ENCODE results near the gene ZKSCAN2.
A peak's percentile ranks its signal among the peaks of the same experiment; 100 is the strongest.

Gene ZKSCAN2

DNA sequence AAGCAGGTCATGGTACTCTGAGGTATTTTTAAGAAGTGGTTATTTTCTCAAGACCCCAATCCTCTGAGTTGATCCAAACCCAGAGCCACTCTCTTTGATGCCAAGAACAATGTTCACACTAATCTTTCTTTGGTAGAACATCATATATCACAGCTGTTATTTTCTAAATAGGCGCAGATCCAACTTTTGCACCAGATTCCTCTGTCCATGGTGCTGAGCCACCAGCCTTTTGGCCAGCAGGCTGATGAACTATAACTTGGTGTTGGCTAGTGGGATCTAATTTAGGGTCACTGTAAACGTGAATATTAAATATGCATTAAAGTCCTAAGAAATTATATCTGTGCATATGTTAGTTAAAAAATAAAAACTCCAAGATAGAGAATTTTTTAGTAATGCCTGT, 7.0 kb upstream of the ZKSCAN2 start:
- no peaks in the 10 kb centered on the region for H3K36me3 ChIP-seq (ENCODE audit: control insufficient read depth, insufficient read depth, low read length, severe bottlenecking)
- no peaks in the 10 kb centered on the region for H3K4me1 ChIP-seq (ENCODE audit: control insufficient read depth, insufficient read depth, low read length)
- peak; percentile 46 for DNase-seq (ENCODE audit: low read depth)
- no peaks in the 10 kb centered on the region for H3K9me3 ChIP-seq (ENCODE audit: control insufficient read depth, low read length)
- no peak overlapping the region for H3K4me3 ChIP-seq (ENCODE audit: low read length)
- H3K27me3 ChIP-seq (replicated peaks; ENCODE audit: control insufficient read depth, insufficient read depth, low read length), result no peaks in the 10 kb centered on the region
- H3K9ac ChIP-seq (ENCODE audit: low read length), result no peak overlapping the region

DNA sequence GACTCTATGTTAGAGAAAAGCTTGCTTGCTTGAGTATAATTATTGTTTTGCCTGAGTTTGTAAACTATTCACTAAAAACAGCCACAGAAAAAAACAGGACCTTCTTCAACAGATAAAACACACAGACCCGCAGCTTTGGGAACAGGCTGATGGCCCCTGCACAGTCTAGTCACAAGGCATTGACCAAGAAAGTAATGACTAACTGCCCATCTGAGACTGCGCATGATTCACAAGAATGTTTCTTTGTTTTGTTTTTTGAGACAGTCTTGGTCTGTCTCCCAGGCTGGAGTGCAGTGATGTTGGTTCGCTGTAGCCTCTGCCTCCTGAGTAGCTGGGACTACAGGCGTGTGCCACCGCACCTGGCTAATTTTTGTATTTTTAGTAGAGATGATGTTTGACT, 2.8 kb upstream of the ZKSCAN2 start:
- no peaks in the 10 kb centered on the region for H3K36me3 ChIP-seq (ENCODE audit: control insufficient read depth, insufficient read depth, low read length, severe bottlenecking)
- no peak for DNase-seq (ENCODE audit: low read depth)
- no peaks in the 10 kb centered on the region for H3K27me3 ChIP-seq (replicated peaks; ENCODE audit: control insufficient read depth, insufficient read depth, low read length)
- H3K9ac ChIP-seq (ENCODE audit: low read length), result no peak overlapping the region
- H3K9me3 ChIP-seq (ENCODE audit: control insufficient read depth, low read length), result no peaks in the 10 kb centered on the region
- H3K4me3 ChIP-seq (ENCODE audit: low read length), result no peak overlapping the region
- H3K4me1 ChIP-seq (ENCODE audit: control insufficient read depth, insufficient read depth, low read length), result peaks cover 20% of the 10 kb centered on the region

DNA sequence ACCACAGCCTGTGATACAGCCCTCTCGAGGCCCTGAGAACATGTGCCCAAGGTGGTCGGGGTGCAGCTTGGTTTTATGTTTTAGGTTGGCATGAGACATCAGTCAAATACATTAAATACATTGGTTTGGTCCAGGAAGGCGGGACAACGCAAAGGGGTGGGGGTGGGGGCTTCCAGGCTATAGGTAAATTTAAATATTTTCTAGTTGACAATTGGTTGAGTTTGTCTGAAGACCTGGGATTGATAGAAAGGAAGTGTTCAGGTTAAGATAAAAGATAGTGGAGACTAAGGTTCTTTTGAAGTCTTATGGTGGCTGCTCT, 1.2 kb upstream of the ZKSCAN2 start:
- peak overlapping the region; percentile 94 for H3K9ac ChIP-seq (ENCODE audit: low read length)
- no peaks in the 10 kb centered on the region for H3K9me3 ChIP-seq (ENCODE audit: control insufficient read depth, low read length)
- H3K4me3 ChIP-seq (ENCODE audit: low read length), result peak overlapping the region; percentile 84
- H3K27me3 ChIP-seq (replicated peaks; ENCODE audit: control insufficient read depth, insufficient read depth, low read length), result no peaks in the 10 kb centered on the region
- DNase-seq (ENCODE audit: low read depth), result no peak
- peaks cover 26% of the 10 kb centered on the region for H3K4me1 ChIP-seq (ENCODE audit: control insufficient read depth, insufficient read depth, low read length)
- H3K36me3 ChIP-seq (ENCODE audit: control insufficient read depth, insufficient read depth, low read length, severe bottlenecking), result peaks cover 7% of the 10 kb centered on the region

DNA sequence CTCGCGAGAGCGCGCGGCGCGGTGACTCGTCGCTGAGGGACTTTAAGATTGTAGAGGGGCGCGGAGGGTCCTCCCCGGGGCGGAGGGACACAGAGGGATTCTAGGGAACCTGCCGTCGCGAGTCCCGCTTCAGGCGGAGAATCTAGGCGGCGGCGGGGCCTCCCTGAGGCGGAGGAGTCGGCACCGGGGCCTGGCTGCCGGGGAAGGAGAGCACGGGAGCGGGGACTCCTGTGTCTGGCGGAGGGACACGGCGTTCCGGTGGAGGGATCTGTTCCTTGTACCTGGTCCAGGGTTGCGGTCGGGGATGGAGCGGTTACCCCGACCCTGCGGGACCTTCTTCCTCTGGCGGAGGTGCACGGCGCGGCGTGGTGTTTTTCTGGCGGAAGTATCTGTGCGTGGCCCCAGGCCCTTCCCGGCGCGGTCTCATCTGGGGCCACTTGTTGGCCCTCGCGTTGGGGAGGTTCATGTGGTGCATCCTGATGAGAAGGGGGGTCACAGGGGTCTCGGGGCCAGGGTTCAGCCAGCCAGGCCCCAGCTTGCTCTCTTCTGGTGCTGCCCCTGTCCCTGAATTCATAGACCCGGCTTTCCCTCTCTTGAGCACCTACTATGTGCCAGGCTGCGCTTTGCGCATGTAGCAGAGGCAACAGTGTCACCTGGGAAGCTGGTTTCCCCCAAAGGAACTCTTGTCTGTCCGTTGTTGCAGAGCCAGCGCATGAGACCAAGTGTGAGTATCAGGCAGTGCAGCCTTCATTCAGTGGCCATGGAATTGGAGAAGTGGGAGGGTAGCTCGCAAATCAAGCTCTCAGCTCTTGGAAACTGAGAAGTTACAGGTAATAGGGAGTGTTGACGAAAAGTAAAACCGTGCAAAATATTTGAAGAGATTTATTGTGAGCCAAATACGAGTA, 563 bp upstream of the ZKSCAN2 start:
- no peak for DNase-seq (ENCODE audit: low read depth)
- Histone ChIP-seq H3K4me1 (ENCODE audit: control insufficient read depth, insufficient read depth, low read length) (peaks cover 26% of the 10 kb centered on the region), H3K27me3 (replicated peaks; ENCODE audit: control insufficient read depth, insufficient read depth, low read length) (no peaks in the 10 kb centered on the region), H3K9ac (ENCODE audit: low read length) (peak overlapping the region; percentile 94), H3K9me3 (ENCODE audit: control insufficient read depth, low read length) (no peaks in the 10 kb centered on the region), H3K4me3 (ENCODE audit: low read length) (peak overlapping the region; percentile 84), H3K36me3 (ENCODE audit: control insufficient read depth, insufficient read depth, low read length, severe bottlenecking) (peaks cover 11% of the 10 kb centered on the region)

GRCh38 chr16:25256695-25257469, 763 bp downstream of the ZKSCAN2 start:
- H3K27me3 ChIP-seq (replicated peaks; ENCODE audit: control insufficient read depth, insufficient read depth, low read length), result no peaks in the 10 kb centered on the region
- H3K9ac ChIP-seq (ENCODE audit: low read length), result peak overlapping the region; percentile 94
- peaks cover 26% of the 10 kb centered on the region for H3K4me1 ChIP-seq (ENCODE audit: control insufficient read depth, insufficient read depth, low read length)
- H3K9me3 ChIP-seq (ENCODE audit: control insufficient read depth, low read length), result no peaks in the 10 kb centered on the region
- H3K36me3 ChIP-seq (ENCODE audit: control insufficient read depth, insufficient read depth, low read length, severe bottlenecking), result peaks cover 24% of the 10 kb centered on the region
- H3K4me3 ChIP-seq (ENCODE audit: low read length), result peak overlapping the region; percentile 84
- DNase-seq (ENCODE audit: low read depth), result peak; percentile 54

GRCh38 chr16:25253322-25253721, 4.3 kb downstream of the ZKSCAN2 start:
- Histone ChIP-seq H3K4me1 (ENCODE audit: control insufficient read depth, insufficient read depth, low read length) (peaks cover 21% of the 10 kb centered on the region), H3K9ac (ENCODE audit: low read length) (no peak overlapping the region), H3K27me3 (replicated peaks; ENCODE audit: control insufficient read depth, insufficient read depth, low read length) (no peaks in the 10 kb centered on the region), H3K9me3 (ENCODE audit: control insufficient read depth, low read length) (no peaks in the 10 kb centered on the region), H3K4me3 (ENCODE audit: low read length) (no peak overlapping the region), H3K36me3 (ENCODE audit: control insufficient read depth, insufficient read depth, low read length, severe bottlenecking) (peaks cover 48% of the 10 kb centered on the region)
- DNase-seq (ENCODE audit: low read depth), result no peak

- H3K27me3 ChIP-seq (replicated peaks; ENCODE audit: control insufficient read depth, insufficient read depth, low read length), result no peaks in the 10 kb centered on the region
- H3K4me3 ChIP-seq (ENCODE audit: low read length), result no peak overlapping the region
- H3K9me3 ChIP-seq (ENCODE audit: control insufficient read depth, low read length), result peaks cover 5% of the 10 kb centered on the region
- no peak for DNase-seq (ENCODE audit: low read depth)
- H3K4me1 ChIP-seq (ENCODE audit: control insufficient read depth, insufficient read depth, low read length), result peaks cover 6% of the 10 kb centered on the region
- H3K9ac ChIP-seq (ENCODE audit: low read length), result no peak overlapping the region
- peaks cover 76% of the 10 kb centered on the region for H3K36me3 ChIP-seq (ENCODE audit: control insufficient read depth, insufficient read depth, low read length, severe bottlenecking)
Measured at GRCh38 chr16:25250467-25250866, 7.2 kb downstream of the ZKSCAN2 start.

GRCh38 chr16:25235991-25236390, 21.7 kb downstream of the ZKSCAN2 start:
- Histone ChIP-seq H3K4me3 (ENCODE audit: low read length) (no peak overlapping the region), H3K9ac (ENCODE audit: low read length) (no peak overlapping the region), H3K36me3 (ENCODE audit: control insufficient read depth, insufficient read depth, low read length, severe bottlenecking) (peaks cover 16% of the 10 kb centered on the region), H3K9me3 (ENCODE audit: control insufficient read depth, low read length) (no peaks in the 10 kb centered on the region), H3K27me3 (replicated peaks; ENCODE audit: control insufficient read depth, insufficient read depth, low read length) (no peaks in the 10 kb centered on the region), H3K4me1 (ENCODE audit: control insufficient read depth, insufficient read depth, low read length) (no peaks in the 10 kb centered on the region)
- no peak for DNase-seq (ENCODE audit: low read depth)

- Histone ChIP-seq H3K27me3 (replicated peaks; ENCODE audit: control insufficient read depth, insufficient read depth, low read length) (no peaks in the 10 kb centered on the region), H3K4me1 (ENCODE audit: control insufficient read depth, insufficient read depth, low read length) (no peaks in the 10 kb centered on the region), H3K4me3 (ENCODE audit: low read length) (no peak overlapping the region), H3K9me3 (ENCODE audit: control insufficient read depth, low read length) (no peaks in the 10 kb centered on the region), H3K36me3 (ENCODE audit: control insufficient read depth, insufficient read depth, low read length, severe bottlenecking) (no peaks in the 10 kb centered on the region), H3K9ac (ENCODE audit: low read length) (no peak overlapping the region)
- no peak for DNase-seq (ENCODE audit: low read depth)
Measured at GRCh38 chr16:25228372-25228771, 29.3 kb downstream of the ZKSCAN2 start.

- no peaks in the 10 kb centered on the region for H3K27me3 ChIP-seq (replicated peaks; ENCODE audit: control insufficient read depth, insufficient read depth, low read length)
- DNase-seq (ENCODE audit: low read depth), result no peak
- H3K36me3 ChIP-seq (ENCODE audit: control insufficient read depth, insufficient read depth, low read length, severe bottlenecking), result no peaks in the 10 kb centered on the region
- no peaks in the 10 kb centered on the region for H3K4me1 ChIP-seq (ENCODE audit: control insufficient read depth, insufficient read depth, low read length)
- H3K9me3 ChIP-seq (ENCODE audit: control insufficient read depth, low read length), result no peaks in the 10 kb centered on the region
- H3K9ac ChIP-seq (ENCODE audit: low read length), result no peak overlapping the region
- H3K4me3 ChIP-seq (ENCODE audit: low read length), result no peak overlapping the region
Measured at GRCh38 chr16:25224731-25225319, 32.8 kb downstream of the ZKSCAN2 start.

DNA sequence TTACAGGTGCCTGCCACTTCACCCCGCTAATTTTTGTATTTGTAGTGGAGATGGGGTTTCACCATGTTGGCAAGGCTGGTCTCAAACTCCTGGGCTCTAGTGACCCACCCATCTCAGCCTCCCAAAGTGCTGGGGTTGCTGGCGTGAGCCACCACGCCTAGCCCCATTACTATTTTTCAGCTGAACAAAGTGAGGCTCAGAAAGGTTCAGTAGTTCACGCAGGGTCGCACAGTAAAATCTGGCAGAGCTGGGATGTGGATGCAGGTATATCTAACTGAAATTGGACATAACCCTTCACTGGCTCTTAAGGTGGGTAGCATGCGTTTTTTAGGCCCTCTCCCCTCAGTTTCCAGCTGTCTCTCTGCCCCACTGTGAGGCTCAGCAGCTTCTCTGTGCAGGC, 33.7 kb downstream of the ZKSCAN2 start:
- no peaks in the 10 kb centered on the region for H3K4me1 ChIP-seq (ENCODE audit: control insufficient read depth, insufficient read depth, low read length)

More for the DNA sequence above, 33.7 kb downstream of the ZKSCAN2 start:
- H3K27me3 ChIP-seq (replicated peaks; ENCODE audit: control insufficient read depth, insufficient read depth, low read length), result no peaks in the 10 kb centered on the region
- H3K4me3 ChIP-seq (ENCODE audit: low read length), result no peak overlapping the region
- no peak overlapping the region for H3K9ac ChIP-seq (ENCODE audit: low read length)
- no peaks in the 10 kb centered on the region for H3K36me3 ChIP-seq (ENCODE audit: control insufficient read depth, insufficient read depth, low read length, severe bottlenecking)
- H3K9me3 ChIP-seq (ENCODE audit: control insufficient read depth, low read length), result no peaks in the 10 kb centered on the region
- no peak for DNase-seq (ENCODE audit: low read depth)

Data from adipocyte (in vitro differentiated cells).